Tibial artery (tissue), 4 donors: ENCODE results near the gene PTPRN2.

ENCODE experiments used
- DNase-seq, 2 donors: peaks; one replicate each; pipeline ENCODE4 v3.0.0-alpha.2; 2019
- H3K27ac ChIP-seq, 2 donors: fragments of 200-600 bp; sonication (generic) in 1 of 2; 1 replicate in 1 of 2; 2 replicates in 1 of 2; pipeline ENCODE4 v1.5.1; 2018 to 2019; ENCODE audit warnings: mild to moderate bottlenecking in 1 of 2
- H3K27me3 ChIP-seq, 2 donors: fragments of 200-600 bp; sonication (generic) in 1 of 2; one replicate each; pipeline versions ENCODE4 v1.5.1 to v1.6.0; 2016 to 2019
- H3K36me3 ChIP-seq, 3 donors: fragments of 200-600 bp; sonication (generic) in 2 of 3; one replicate each; pipeline ENCODE4 v1.5.1; 2016 to 2019; ENCODE audit warnings: mild to moderate bottlenecking in 2 of 3
- H3K4me1 ChIP-seq, 4 donors: fragments of 200-600 bp; sonication (generic) in 2 of 4; 1 replicate in 3 of 4; 2 replicates in 1 of 4; pipeline ENCODE4 v1.5.1; 2016 to 2019
- H3K4me3 ChIP-seq, 2 donors: fragments of 200-600 bp; sonication (generic) in 1 of 2; 1 replicate in 1 of 2; 2 replicates in 1 of 2; pipeline ENCODE4 v1.5.1; 2018 to 2019; ENCODE audit warnings: mild to moderate bottlenecking in 2 of 2
- H3K9me3 ChIP-seq, 3 donors: fragments of 200-600 bp; sonication (generic) in 1 of 3; one replicate each; pipeline ENCODE4 v1.5.1; 2016 to 2019
- CTCF ChIP-seq, 2 experiments: fragments of 200-600 bp in 1 of 2; fragments of 450-650 bp in 1 of 2; IDR thresholded peaks; one replicate each; pipeline ENCODE4 v1.5.1; 2017 to 2019; ENCODE audit warnings: antibody characterized with exemption in 2 of 2, mild to moderate bottlenecking in 1 of 2, moderate library complexity in 1 of 2
- intact Hi-C: fragments of 100-400 bp; cut with DNase I; formaldehyde crosslinking; loops from one replicate; pipeline ENCODE4 v1.15.0; 2023; ENCODE audit warnings: low total_unique reads

Gene PTPRN2

GRCh38 chr7:158185653-158186052, 402.0 kb downstream of the PTPRN2 start:
- no peak for DNase-seq
- Histone ChIP-seq H3K27me3 (no peaks in the 10 kb centered on the region), H3K9me3 (peaks cover 0 to under 1% (median 0%) of the 10 kb centered on the region in 3 donors), H3K4me3 (no peak overlapping the region), H3K36me3 (no peaks in the 10 kb centered on the region), H3K4me1 (no peaks in the 10 kb centered on the region), H3K27ac (no peak overlapping the region)
- no peak for TF ChIP-seq CTCF (IDR thresholded peaks at IDR 0.05)
- intact Hi-C loops = no loop called here

DNA sequence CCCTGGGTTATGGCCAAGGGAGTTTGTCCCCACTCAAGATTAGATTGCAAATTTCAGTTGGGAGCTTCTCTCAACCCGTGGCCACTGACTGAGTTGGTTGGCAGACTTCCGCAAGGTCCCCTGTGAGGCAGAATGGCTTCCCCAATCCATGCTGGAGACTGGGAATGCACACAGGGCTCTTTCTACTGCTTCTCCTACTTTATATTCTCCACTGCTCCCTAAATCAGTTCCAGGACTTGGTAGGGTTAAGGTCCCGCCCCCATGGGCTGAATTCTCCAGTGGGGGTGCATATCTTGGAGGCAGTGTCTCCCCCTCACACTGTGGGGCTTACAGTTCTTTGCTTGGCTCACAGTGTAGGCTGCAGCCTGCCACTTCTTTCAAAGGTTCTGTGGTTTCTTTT, 404.2 kb downstream of the PTPRN2 start:
- Histone ChIP-seq H3K9me3 (peaks cover 0 to 4% (median 0%) of the 10 kb centered on the region in 3 donors), H3K36me3 (no peaks in the 10 kb centered on the region), H3K4me3 (no peak overlapping the region), H3K4me1 (no peaks in the 10 kb centered on the region), H3K27me3 (no peaks in the 10 kb centered on the region), H3K27ac (no peak overlapping the region)
- no peak for TF ChIP-seq CTCF (IDR thresholded peaks at IDR 0.05)
- no peak for DNase-seq
- intact Hi-C loops = no loop called here

- no peak for TF ChIP-seq CTCF (IDR thresholded peaks at IDR 0.05)
- intact Hi-C loops = no loop called here
- no peak for DNase-seq
- Histone ChIP-seq H3K27ac (no peak overlapping the region), H3K4me3 (no peak overlapping the region), H3K27me3 (no peaks in the 10 kb centered on the region), H3K36me3 (no peaks in the 10 kb centered on the region), H3K9me3 (peaks cover 0 to 22% (median 8%) of the 10 kb centered on the region in 3 donors), H3K4me1 (no peaks in the 10 kb centered on the region)
These were observed 411.0 kb downstream of the PTPRN2 start for GRCh38 chr7:158176561-158177173.

DNA sequence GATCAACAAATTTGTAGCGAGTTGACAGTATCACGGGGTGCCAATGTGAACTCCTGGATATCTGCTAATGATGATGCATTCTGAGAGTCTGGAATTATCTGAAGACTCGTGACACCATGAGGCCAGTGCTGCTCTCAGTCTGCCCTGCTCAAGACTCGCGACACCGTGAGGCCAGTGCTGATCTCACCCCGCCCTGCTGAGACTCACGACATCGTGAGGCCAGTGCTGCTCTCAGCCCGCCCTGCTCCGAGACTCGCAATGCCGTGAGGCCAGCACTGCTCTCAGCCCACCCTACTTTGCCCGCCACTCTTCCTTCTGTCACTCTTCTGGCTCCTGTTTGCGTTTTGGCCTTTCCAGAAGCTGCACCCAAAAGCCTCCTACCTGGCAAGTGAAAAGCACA, 411.8 kb downstream of the PTPRN2 start:
- Histone ChIP-seq H3K4me1 (no peaks in the 10 kb centered on the region), H3K27me3 (no peaks in the 10 kb centered on the region), H3K27ac (no peak overlapping the region), H3K36me3 (no peaks in the 10 kb centered on the region), H3K4me3 (no peak overlapping the region), H3K9me3 (peaks cover 0 to 22% (median 8%) of the 10 kb centered on the region in 3 donors)
- DNase-seq = no peak
- intact Hi-C loops = no loop called here
- no peak for TF ChIP-seq CTCF (IDR thresholded peaks at IDR 0.05)

DNA sequence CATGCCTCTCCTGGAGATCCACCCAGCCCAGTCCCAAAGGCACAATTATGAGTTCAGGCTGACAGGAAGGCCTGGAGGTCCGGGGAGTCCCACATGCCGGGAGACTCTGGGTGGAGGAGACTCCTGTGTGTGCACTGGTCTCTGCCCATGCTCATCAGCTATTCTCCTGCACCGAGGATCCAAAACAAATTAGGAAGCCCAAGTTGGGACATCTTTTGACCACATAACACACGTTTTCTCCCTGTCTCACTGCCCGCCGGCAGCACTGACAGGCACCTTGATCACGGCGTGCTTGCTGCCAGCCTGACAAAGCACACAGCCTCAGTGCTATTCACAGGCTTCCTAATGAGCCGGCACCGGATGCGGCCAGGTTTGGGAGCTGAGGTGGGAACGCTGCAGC, 412.7 kb downstream of the PTPRN2 start:
- no peak overlapping the region for H3K4me3 ChIP-seq
- DNase-seq = no peak
- intact Hi-C loops = no loop called here
- H3K36me3 ChIP-seq = no peaks in the 10 kb centered on the region
- no peaks in the 10 kb centered on the region for H3K27me3 ChIP-seq
- TF ChIP-seq CTCF (IDR thresholded peaks at IDR 0.05) = no peak
- H3K27ac ChIP-seq = no peak overlapping the region
- peaks cover 0 to 22% (median 8%) of the 10 kb centered on the region in 3 donors for H3K9me3 ChIP-seq
- H3K4me1 ChIP-seq = no peaks in the 10 kb centered on the region

DNA sequence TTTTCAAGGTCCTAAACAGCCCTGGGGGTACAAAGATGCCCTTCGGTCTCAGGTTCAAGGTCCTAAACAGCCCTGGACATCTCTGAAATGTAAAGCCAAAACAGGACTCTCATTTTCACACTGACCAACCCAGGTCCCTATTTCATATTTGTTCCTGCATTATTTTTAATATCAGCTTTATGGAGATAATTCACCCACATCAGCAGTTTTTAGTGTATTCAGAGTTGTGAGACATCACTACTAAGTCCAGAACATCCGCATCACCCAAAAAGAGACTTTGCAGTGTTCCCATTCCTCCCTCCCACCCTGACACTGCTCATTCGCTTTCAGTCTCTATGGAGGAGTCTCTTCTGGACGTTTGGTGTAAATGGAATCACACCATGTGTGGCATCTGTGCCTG, 420.2 kb downstream of the PTPRN2 start:
- H3K36me3 ChIP-seq = no peaks in the 10 kb centered on the region
- no peak for TF ChIP-seq CTCF (IDR thresholded peaks at IDR 0.05)
- no peaks in the 10 kb centered on the region for H3K27me3 ChIP-seq
- intact Hi-C loops = no loop called here
- no peaks in the 10 kb centered on the region for H3K4me1 ChIP-seq
- peaks cover 0 to 5% (median 0%) of the 10 kb centered on the region in 3 donors for H3K9me3 ChIP-seq
- no peak overlapping the region for H3K27ac ChIP-seq
- no peak overlapping the region for H3K4me3 ChIP-seq
- no peak for DNase-seq
